NCI-H1417 treated with DMSO at 0.1 percent for 48 hours (cell line): ENCODE data around the gene WHAMM.
"Not testable (repeated sequence)": the region's sequence is repeated elsewhere in the genome, so short reads cannot be mapped to it uniquely, and the experiment has no call there.

ENCODE experiments used
- DNase-seq: peaks from one replicate; lab custom pipeline; 2025; lab: John Stamatoyannopoulos, UW

WHAMM gene

GRCh38 chr15:82803793-82804574 lies 5.4 kb upstream of the WHAMM start:
- no peak for DNase-seq

GRCh38 chr15:82804575-82804949 lies 4.9 kb upstream of the WHAMM start:
- DNase-seq: no peak

- DNase-seq: no peak
Measured at GRCh38 chr15:82805994-82806406, 3.4 kb upstream of the WHAMM start, which contains the start of gene FSD2. FSD2 (minus strand) TSS chr15:82806069; CDS start chr15:82787390, 18,679 bp downstream.

- no peak for DNase-seq
Measured at GRCh38 chr15:82807920-82808633, 1.4 kb upstream of the WHAMM start.

- DNase-seq: no peak
Measured at GRCh38 chr15:82808634-82809041, 790 bp upstream of the WHAMM start.

- DNase-seq: no peak
Measured at GRCh38 chr15:82810061-82810889, 847 bp downstream of the WHAMM start.

GRCh38 chr15:82810890-82811426 lies 1.5 kb downstream of the WHAMM start:
- DNase-seq: no peak

GRCh38 chr15:82812994-82813393 lies 3.6 kb downstream of the WHAMM start:
- no peak for DNase-seq

- no peak for DNase-seq
Measured at GRCh38 chr15:82820128-82820527, 10.7 kb downstream of the WHAMM start.

- DNase-seq: not testable (repeated sequence)
Measured at GRCh38 chr15:82821396-82821795, 12.0 kb downstream of the WHAMM start.

- DNase-seq: not testable (repeated sequence)
Measured at GRCh38 chr15:82821851-82822250, 12.4 kb downstream of the WHAMM start.

GRCh38 chr15:82823049-82823448 lies 13.6 kb downstream of the WHAMM start:
- no peak for DNase-seq

GRCh38 chr15:82828075-82828474 lies 18.6 kb downstream of the WHAMM start:
- no peak for DNase-seq

- DNase-seq: no peak
Measured at GRCh38 chr15:82829234-82829633, 19.8 kb downstream of the WHAMM start.

- DNase-seq: no peak
Measured at GRCh38 chr15:82830427-82831173, 21.2 kb downstream of the WHAMM start.

GRCh38 chr15:82831894-82832600 lies 22.6 kb downstream of the WHAMM start:
- DNase-seq: no peak

GRCh38 chr15:82832601-82833361 lies 23.4 kb downstream of the WHAMM start:
- no peak for DNase-seq

- DNase-seq: no peak
Measured at GRCh38 chr15:82833362-82833682, 23.9 kb downstream of the WHAMM start.

GRCh38 chr15:82835391-82835917 lies 26.0 kb downstream of the WHAMM start:
- no peak for DNase-seq
